UCSD-AML1 (cell line): Measurements from ENCODE around the gene CLRN3.

Source experiments
- DNase-seq: peaks from one replicate; lab custom pipeline; 2025; ENCODE audit not compliant: unreplicated experiment; lab: John Stamatoyannopoulos, UW

The CLRN3 gene

DNA sequence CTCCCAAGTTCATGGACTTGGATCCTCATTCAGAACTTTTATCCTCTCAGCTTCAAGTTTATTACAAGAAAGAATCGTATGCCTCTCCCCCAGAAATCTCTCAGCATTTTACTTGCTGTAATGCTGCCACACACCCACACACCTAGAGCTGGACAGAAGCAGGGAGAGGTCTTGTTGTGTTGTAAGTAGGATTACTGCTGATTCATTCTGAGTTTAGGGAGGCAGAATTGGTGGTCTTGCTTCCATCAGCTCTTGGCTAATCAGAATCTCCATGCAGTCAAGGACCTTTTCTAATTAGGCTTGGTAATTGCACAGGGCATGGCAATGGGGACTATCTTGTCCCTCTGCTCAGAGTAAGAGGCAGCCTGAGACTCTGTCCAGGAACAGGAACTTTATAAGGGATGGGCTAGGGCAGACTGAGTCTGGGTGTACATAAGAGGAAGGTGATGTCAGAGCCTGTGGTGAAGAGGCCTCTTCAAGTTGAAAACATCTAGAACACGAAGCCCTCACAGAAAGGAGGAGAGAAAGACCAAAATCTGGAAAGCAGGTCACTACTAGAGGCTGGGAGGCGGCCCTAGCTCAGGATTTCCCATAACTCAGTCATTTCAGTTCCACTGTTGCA is 7.1 kb upstream of the CLRN3 start:
- no peak for DNase-seq

DNA sequence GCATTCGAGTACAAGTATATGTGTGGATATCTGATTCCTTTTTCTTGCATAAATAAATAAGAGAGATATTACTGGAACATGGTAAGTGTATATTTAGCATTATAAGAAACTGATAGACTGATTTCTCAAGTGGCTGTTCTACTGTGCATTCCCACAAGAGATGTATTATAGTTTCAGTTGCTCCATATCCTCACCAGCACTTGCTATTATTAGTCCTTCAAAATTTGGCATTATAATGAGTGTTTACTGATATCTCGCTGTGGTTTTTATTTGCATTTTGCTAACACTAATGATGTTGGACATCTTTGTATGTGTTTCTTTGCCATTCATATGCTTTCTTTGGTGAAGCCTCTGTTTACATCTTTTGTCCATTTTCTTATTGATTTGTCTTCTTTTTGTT is 4.4 kb upstream of the CLRN3 start:
- no peak for DNase-seq

DNA sequence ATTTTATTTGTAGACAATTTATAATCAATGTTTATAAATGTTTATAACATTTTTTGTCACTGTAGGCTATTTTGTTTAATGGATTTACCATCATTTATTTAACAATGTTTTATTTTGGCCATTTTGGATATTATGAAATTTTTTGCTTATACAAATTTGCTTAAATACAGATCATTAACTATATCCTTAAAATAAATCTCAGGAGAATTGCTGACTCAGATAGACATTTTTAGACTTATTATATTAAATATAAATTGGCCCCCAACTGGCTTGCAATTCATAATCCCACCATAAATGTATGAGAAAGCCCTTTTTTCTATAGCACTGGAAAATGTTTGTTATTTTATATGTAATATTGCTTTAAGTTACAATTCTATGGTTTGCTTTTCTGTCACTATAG is 3.8 kb upstream of the CLRN3 start:
- DNase-seq = no peak

DNA sequence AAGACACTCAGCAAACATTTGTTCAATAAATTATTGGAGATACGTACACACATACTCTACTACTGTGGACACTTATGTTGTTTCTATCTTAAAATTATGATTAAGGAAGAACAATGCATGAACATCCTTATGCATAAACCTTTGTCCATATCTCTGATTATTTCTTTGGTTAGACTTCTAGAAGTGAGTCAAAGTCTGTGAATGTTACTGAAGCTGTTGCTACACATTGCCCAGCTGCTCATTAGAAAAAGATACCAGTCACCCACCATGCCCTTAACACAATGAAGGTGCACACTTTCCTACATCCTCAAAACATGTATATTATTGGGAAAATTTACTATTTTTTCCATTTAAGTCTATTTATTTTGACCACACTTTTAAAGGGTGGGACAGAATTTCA is 1.4 kb upstream of the CLRN3 start:
- DNase-seq = no peak

DNA sequence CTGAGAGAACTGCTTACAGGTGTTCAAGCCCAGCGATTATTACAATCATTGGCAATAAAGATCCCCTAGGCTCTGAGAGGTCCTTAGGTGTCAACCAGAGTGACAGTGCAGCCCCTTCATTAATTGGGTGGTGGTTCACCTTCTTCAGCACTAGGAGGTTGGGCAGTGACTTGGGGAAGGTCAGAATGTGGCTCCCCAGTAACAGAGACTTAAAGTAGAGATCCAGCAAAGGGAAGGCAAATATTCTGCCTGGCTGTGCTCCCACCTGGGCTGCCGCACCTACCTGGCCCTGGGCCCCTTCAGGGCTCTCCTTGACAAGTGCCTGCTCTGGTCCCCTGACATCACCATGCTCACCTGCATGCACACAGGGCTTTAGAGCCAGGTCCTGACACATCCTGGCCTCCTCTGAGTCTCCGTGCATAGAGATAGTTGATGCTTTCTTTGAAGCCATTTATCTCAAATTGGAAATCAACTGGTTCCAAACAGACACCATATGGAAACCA is 1.9 kb downstream of the CLRN3 start:
- DNase-seq = no peak

DNA sequence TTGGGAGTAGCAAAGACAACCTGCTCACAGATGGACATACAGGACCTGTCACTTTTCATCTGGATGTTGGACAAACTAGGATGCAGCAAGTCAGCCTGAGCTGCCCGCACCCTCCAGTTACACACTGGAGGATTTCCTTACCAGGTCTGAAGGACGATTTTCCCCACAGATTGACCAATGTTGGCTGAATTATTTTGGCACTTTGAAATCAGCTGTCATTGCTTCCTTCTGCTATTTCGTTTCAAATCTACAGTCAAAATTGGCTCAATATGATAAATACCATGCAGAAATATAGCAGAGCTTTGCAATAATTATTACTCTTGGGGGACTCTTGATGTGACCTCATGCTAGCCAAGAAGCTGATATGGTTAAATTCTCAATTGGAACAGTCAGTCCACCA is 2.5 kb downstream of the CLRN3 start:
- no peak for DNase-seq

DNA sequence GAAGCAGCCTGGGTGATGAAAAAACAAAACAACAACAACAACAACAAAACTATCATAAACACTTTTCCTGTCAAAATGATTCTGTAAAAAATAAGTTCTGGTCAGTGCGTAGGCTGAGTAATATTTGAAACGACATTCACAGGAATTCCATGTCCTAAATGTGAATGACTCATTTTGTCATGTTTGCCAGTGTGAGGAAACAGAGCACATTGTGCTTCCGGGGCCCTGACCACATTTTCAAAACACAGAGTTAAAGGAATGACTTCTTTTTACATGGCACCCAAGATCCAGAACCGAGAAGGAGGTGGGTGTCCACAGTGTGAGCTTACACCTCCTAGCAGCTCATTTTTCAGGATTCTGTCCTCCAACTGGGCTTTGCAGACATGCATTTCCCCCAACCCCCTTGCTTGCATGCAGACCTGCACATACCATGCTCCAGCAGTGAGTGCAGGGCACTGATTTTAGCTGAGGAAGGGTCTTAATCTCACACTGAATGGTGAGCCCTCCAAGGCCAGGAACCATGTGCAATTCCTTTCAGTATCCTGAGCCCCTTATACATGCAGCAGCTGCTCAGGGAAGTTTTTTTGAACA is 3.0 kb downstream of the CLRN3 start:
- DNase-seq = no peak

DNA sequence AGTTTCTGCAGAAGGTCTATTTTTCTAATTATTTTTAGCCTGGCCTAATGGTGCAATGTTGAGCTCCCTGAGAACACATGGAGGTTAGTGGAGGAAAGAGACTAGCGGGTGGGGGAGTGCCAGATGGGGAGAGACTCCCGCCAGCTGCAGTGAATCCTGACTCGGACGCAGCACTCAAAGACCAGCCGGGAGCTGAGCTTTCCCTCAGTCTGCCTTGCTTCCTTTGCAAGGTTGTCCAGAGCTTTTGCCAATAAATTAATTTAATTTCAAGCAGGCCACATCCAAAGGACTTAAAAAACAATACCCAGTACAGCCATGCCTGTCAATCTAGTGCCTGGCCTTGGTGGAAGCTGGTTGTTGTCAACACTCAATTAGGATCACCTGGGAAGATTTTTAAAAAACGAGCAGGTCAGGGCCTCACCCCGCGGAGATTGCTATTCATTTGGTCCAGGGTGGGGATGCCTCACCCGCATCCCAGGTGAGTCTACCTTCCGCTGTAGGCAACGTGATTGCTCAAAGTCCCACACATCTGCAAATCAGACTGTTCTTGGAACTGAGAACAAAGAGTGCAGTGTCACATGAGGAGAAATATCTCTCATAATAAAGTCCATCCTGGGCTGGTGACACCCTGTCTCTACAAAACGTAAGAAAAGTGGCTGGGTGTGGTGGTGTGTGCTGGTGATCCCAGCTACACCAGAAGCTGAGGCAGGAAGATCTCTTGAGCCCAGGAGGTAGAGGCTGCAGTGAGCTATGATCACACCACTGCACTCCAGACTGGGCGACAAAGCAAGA is 4.0 kb downstream of the CLRN3 start:
- no peak for DNase-seq

DNA sequence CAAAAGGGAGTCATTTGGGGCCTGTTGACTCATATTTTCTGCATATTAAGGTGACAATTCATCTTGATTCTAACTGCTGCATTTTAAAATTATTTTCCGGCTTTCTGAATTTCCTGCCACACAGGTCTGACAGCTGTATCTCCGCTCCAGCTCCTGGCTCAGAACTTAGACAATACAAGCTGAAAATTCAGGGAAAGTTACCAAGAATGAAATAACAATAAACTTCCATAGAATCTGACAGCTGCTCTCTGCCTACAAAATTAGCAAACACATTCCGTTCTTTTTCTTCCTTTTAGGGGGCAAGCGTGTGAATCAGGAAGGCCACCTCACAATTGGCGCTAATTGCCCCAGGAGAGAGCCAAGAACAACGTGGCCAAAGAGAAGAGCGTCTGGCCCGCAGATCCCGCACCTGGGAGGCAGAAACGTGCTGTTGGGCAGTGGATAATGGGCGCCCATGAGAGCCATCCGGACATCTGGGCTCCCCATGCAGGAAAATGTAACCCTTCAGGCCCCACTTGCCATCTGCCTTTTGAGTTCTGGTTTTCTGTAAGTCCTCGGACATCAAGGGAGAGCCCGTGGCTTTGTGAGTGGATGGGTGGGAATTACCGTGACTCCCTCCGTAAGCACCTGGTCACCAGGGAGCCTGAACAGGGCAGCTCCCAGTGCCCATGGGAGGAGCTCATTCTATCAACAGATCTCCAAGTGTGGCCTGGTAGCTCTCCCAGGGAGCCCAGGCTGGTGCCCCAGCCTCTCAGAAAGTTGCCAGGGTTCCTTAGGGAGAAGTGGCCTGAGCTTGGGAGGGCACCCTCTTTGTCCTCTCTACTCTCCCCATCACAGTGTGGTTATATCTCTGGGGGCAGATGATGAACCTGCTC is 5.0 kb downstream of the CLRN3 start:
- DNase-seq = no peak

DNA sequence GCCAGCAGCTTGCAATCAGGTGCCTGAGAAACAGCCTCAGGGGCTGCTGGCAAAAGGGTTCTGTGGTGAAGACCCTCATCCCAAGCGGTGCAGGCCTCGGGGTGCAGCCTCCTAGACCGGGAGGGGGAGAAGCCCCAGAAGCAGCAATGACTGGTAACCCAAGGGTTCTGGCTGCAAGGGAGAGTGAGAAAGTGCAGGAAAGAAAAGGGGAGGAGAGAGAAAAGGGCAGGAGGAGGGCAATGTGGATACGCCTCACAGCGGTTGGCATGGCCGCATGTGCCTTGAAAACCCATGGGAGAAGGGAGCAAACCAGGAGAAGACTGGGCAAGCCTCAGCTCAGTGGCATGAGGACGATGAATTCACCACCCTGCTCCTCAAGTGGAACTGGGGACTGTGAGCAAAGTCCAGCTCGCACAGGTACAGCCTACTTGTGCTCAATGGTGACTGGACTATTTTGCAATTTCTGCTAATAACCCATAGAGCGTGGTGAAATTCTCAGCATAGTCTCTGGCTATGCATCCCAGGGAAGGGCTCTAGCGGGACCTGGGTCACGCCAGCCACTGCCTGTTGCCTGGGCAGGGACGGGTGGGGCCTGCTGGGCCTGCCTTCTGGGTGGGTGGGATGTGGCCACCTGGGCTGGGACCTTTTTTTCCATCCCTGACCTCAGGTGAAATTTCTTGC is 6.2 kb downstream of the CLRN3 start:
- no peak for DNase-seq

DNA sequence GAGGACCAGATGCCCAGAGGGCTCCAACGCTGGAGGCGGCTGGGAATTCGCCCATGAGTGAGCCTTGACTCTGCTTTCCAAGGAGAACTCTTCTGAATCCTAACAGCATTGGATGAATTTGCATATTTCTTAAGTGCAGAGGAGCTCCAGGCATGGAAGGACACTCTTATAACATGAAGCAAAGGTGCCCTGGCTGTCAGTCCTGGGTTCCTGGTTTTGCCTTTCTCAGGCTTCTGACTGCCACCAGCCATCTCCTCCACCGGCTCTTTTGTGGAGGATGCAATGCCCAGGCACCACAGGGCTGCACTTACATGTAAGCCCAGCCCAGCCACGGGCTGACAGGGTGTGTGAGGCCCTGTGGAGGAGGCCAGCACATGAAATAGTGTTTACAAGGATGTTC is 8.2 kb downstream of the CLRN3 start:
- no peak for DNase-seq

DNA sequence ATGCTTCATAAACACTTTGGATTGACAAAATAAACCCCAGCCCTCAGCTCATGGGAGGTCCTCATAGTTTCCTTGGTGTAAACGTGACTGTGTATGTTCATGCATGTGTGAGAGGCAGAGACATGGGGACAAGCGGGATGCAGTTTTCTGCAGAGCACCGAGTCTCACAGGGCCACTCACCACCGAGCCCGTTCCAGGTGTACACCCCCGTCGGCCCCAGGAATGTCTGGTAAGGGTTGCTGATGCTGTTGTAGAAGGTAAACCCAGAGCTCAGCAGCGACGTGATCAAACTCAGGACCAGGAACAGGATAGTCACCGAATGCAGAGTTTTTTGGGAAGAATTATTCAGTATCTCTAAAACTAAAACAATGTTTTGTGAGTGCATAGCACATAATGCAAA is 9.2 kb downstream of the CLRN3 start:
- DNase-seq = no peak

DNA sequence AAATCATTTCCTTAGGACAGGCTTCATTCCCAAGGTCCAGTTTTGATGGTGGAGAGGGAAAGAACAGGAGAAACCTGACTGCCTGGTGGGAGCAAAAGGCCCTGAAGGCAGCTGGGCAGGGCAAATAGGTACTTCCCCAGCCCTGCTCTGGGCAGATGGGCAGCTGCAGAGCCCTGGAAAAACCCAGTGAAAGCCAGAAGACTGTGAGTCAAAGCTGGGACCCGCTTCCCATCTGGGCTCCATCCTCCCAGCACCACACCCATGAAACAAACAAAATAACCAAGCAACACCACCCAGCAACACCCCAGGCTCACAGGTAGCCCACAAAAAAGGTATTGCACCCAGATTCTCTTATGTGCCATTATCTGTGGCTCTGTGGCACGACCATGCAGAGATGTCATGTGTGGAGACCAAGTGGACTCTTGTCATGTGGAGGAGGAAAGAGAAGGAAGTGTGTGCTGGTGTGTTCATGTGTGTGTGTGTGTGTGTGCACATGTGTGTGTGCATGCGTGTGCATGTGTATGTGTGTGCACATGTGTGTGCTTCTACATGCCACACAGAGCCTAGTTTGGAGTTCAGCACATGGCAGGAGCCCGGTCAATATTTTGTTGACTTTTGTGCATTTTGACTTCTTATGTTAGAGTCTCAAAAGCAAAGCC is 9.8 kb downstream of the CLRN3 start:
- DNase-seq = no peak

DNA sequence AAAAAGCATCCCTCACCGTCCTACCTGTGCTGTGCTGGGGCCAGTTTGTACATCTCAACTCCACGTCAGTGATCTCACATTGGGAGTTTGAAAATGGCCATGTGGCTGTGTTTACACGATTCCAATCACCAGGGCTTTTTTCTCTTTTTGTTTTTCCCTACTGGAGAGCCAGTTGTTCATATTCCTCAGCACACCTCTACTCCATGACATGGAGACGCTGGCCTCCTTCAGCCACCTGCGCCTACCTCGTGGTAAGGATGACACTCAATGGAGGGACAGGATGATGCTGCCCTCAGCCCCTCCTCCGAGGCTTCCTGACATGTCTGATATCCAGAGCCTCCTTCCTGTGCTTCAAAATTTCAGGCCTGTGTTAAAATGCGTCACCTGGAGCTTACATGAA is 10.3 kb downstream of the CLRN3 start:
- DNase-seq = no peak

DNA sequence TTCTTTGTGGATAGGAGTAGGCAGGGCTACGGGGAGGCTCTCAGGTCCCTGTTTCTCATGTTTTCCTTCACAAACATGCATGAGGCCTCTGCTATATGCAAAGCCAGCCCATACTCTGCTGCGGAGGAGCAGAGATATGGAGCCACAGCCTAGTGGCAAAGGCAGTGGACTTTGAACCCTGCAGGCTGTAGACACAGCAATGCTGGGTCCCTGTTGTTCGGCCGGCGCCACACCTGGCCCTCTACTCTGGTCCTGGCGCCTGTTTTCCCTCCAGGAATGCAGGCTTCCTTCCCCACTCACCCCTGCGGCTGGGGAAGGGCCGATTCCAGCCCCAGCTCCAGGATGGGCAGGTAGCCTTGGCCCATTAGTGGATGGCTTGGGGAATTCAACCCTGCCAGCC is 11.5 kb downstream of the CLRN3 start:
- no peak for DNase-seq

DNA sequence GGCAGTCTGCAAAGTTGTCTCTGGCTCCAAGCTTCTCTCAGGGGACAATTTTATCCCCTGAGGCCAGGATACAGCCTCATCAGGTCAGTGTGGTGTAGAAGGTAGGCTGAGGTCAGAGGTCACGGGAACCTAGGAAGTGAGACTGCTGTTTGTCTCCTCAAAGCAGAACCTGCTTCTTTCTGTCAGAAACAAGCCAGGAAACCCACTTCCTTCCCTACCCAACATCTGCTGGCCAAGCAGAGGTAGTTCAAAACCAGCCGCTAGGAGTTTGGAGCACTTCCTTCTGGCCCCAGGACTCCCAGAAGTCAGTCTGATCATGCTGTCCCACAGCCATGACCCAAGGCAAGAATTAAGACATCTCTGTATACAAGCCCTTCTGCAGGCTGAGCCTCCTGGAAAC is 12.2 kb downstream of the CLRN3 start:
- peak; percentile 67 for DNase-seq

DNA sequence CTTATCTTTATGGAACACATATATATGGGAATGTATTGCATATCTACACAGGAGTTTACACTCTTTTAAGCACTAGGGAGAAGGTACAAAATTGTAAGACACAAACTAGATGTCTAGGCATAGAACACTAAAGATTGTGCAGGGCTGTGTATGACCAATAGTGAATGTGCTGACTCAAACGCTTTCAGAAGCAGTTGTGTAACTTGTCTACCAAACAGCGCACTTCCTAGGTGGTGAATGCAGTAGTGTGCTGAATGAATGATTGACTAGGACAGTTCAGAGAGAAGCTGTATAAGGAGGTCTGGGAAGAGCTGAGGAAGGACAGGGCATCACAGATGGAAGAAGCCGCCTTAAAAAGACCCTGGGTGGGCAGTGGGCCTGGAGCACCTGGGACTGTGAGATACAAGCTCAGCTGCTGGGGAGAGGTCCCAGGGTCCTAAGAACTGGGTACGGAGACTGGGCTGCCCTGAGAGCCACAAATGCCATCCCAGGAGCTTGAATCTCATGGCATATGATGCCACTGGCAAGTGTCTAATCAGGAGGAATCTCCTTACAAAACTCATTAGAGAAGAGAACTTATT is 14.2 kb downstream of the CLRN3 start:
- no peak for DNase-seq

DNA sequence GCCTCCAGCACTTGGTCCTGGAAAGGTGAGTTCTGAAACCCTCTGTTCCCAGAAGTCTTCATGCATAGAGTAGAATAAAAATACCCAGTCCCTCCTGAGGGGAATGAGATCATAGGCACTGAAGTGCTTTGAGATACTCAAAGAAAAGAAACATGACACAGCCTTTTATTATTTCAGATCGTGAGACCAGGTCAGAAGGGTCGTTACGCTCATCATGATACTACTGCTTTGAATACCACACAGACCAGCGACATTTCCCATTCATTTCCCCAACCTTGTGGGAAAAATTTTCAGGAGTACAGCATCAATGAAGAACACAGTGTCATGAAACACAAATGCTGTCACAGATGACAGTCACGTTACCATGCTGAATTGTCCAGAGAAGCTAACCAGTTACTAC is 15.0 kb downstream of the CLRN3 start:
- DNase-seq = no peak

DNA sequence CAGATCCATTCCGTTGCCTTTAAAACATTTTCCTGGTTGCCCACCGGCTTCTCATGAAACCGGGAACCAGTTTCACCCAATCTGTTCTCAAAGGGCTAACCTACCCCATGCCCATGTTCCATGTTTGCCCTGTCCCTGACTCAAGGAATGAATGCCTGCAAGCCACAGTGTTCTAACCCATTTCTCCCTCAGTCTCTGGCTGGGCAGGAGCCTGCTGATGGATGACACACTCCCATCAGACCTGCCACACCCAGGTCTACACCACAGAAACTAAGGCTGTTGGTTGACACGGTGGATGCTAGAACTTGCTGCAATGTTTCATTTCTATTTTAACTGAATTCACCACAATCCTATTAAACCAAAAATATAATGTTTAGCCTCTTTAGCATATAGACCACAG is 15.6 kb downstream of the CLRN3 start:
- DNase-seq = no peak

DNA sequence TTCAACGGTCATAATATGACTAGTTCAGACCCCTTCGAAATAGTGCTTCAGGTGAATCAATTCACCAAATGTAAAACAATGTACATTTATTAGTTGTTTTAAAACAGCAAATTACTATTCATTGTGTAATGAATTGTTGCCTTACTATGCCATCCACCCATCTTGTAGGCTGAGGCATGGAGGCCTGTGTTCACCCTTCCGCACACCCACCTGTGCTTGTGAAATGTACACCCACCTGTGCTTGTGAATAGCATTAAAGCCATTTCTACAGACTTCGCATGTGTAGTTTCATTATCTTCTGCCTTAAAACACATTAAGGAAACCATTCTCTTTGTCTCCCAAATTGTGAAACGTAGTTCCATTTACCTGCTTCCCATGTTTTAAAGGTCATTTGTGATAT is 16.8 kb downstream of the CLRN3 start:
- DNase-seq = no peak
